H1 (cell line): Measurements from ENCODE around the gene UBAP2. TPM values are rescaled to one million over a fixed set of nuclear protein-coding genes. Genes with fewer than 3 reads are reported as not detected.

Source experiments
- CTCF ChIA-PET: fragments of 300-600 bp; sonication (Branson Sonifier 250); formaldehyde crosslinking; loops from one replicate; lab custom pipeline; 2021; ENCODE audit not compliant: partially characterized antibody; lab: Charles Lee
- POLR2A ChIA-PET: fragments of 300-600 bp; sonication (Branson Sonifier 250); formaldehyde crosslinking; loops from one replicate; lab custom pipeline; 2021; ENCODE audit warnings: inconsistent platforms; ENCODE audit not compliant: partially characterized antibody; lab: Charles Lee
- DNase-seq, 2 experiments: peaks; one replicate each; pipeline versions ENCODE4 v3.0.0 to v3.0.0-alpha.2; 2010 to 2022; ENCODE audit warnings: low spot score in 2 of 2, low read depth in 1 of 2, mixed read lengths in 1 of 2
- FAIRE-seq: peaks from 2 replicates; lab custom pipeline; 2011; peaks lifted over from hg19 to GRCh38; lab: Jason Lieb, UNC
- H2AFZ ChIP-seq: 2 replicates; pipeline ENCODE4 v1.8.1; 2012; ENCODE audit warnings: low read length, inconsistent platforms
- H2AK5ac ChIP-seq: 2 replicates; pipeline ENCODE4 v1.6.1; 2013; ENCODE audit warnings: low read depth, low read length
- H2BK120ac ChIP-seq: replicated peaks from 2 replicates; pipeline ENCODE3; 2013; ENCODE audit warnings: low read depth, low read length, inconsistent platforms
- H2BK12ac ChIP-seq: 2 replicates; pipeline ENCODE4 v1.6.1; 2013; ENCODE audit warnings: low read depth, low read length
- H2BK15ac ChIP-seq: 2 replicates; pipeline ENCODE4 v1.6.1; 2013; ENCODE audit warnings: low read length
- H2BK20ac ChIP-seq: 2 replicates; pipeline ENCODE4 v1.6.1; 2013; ENCODE audit warnings: low read length
- H2BK5ac ChIP-seq: 2 replicates; pipeline ENCODE4 v1.6.1; 2013; ENCODE audit warnings: low read depth, low read length
- H3K14ac ChIP-seq: 2 replicates; pipeline ENCODE4 v1.6.1; 2013; ENCODE audit warnings: inconsistent platforms; ENCODE audit not compliant: insufficient read length
- H3K18ac ChIP-seq: 2 replicates; pipeline ENCODE4 v1.6.1; 2013; ENCODE audit warnings: low read length; ENCODE audit errors: extremely low read depth
- H3K23ac ChIP-seq: 2 replicates; pipeline ENCODE4 v1.6.1; 2013; ENCODE audit warnings: inconsistent platforms; ENCODE audit not compliant: insufficient read length
- H3K23me2 ChIP-seq: 2 replicates; pipeline ENCODE4 v1.6.1; 2013; ENCODE audit warnings: low read depth, low read length
- H3K27ac ChIP-seq: 2 replicates; pipeline ENCODE4 v1.6.1; 2011; ENCODE audit warnings: low read depth, low read length, inconsistent platforms
- H3K27me3 ChIP-seq, 4 experiments: replicated peaks in 1 of 4; 1 replicate in 1 of 4; 2 replicates in 3 of 4; pipeline versions ENCODE4 v1.6.1 to v1.8.1; 2011 to 2013; ENCODE audit warnings: low read length in 3 of 4, mild to moderate bottlenecking in 3 of 4, inconsistent platforms in 2 of 4, mixed read lengths in 2 of 4, moderate library complexity in 1 of 4; ENCODE audit not compliant: control insufficient read depth in 3 of 4, insufficient read depth in 3 of 4; ENCODE audit errors: extremely low read depth in 1 of 4
- H3K36me3 ChIP-seq, 4 experiments: 2 replicates each; pipeline versions ENCODE4 v1.6.1 to v1.8.1; 2011 to 2013; ENCODE audit warnings: mild to moderate bottlenecking in 4 of 4, low read length in 3 of 4, moderate library complexity in 2 of 4, control low read depth in 1 of 4, inconsistent platforms in 1 of 4; ENCODE audit not compliant: insufficient read depth in 4 of 4, control insufficient read depth in 2 of 4
- H3K4ac ChIP-seq: replicated peaks from 2 replicates; pipeline ENCODE3; 2013; ENCODE audit warnings: low read length, low read depth, mixed read lengths, inconsistent platforms; ENCODE audit not compliant: insufficient read length
- H3K4me1 ChIP-seq, 4 experiments: replicated peaks in 1 of 4; 1 replicate in 1 of 4; 2 replicates in 3 of 4; pipeline versions ENCODE4 v1.6.1 to v1.8.1; 2011 to 2013; ENCODE audit warnings: low read length in 3 of 4, inconsistent platforms in 2 of 4, mixed read lengths in 1 of 4; ENCODE audit not compliant: insufficient read depth in 4 of 4, control insufficient read depth in 3 of 4
- H3K4me2 ChIP-seq, 2 experiments: 2 replicates each; pipeline versions ENCODE4 v1.6.1 to v1.8.1; 2011 to 2013; ENCODE audit warnings: low read depth in 2 of 2, low read length in 2 of 2, control low read depth in 1 of 2, inconsistent platforms in 1 of 2, mild to moderate bottlenecking in 1 of 2; ENCODE audit not compliant: insufficient read depth in 1 of 2
- H3K4me3 ChIP-seq, 4 experiments: fragments of 200-600, 300-600 bp in 1 of 4; sonication (generic), shearing (Covaris generic), sonication (Bioruptor Twin) in 1 of 4; 2 replicates each; pipeline versions ENCODE4 v1.5.1 to v1.8.1; 2011 to 2016; ENCODE audit warnings: low read length in 4 of 4, low read depth in 3 of 4, control low read depth in 2 of 4, inconsistent platforms in 2 of 4, mild to moderate bottlenecking in 2 of 4, mixed read lengths in 1 of 4, moderate library complexity in 1 of 4; ENCODE audit not compliant: insufficient read depth in 2 of 4; ENCODE audit errors: extremely low read depth in 1 of 4
- H3K56ac ChIP-seq: replicated peaks from 2 replicates; pipeline ENCODE3; 2013; ENCODE audit warnings: low read depth, mild to moderate bottlenecking, mixed read lengths, low read length, inconsistent platforms; ENCODE audit not compliant: insufficient read length
- H3K79me1 ChIP-seq: 2 replicates; pipeline ENCODE4 v1.6.1; 2013; ENCODE audit warnings: low read depth, low read length, control low read depth
- H3K79me2 ChIP-seq, 2 experiments: 2 replicates each; pipeline versions ENCODE4 v1.6.1 to v1.8.1; 2012 to 2013; ENCODE audit warnings: low read length in 2 of 2, mild to moderate bottlenecking in 2 of 2, inconsistent platforms in 1 of 2; ENCODE audit not compliant: insufficient read depth in 2 of 2, control insufficient read depth in 1 of 2
- H3K9ac ChIP-seq, 4 experiments: replicated peaks in 1 of 4; 1 replicate in 1 of 4; 2 replicates in 3 of 4; pipeline versions ENCODE4 v1.6.1 to v1.8.1; 2011 to 2013; ENCODE audit warnings: low read depth in 3 of 4, low read length in 3 of 4, control low read depth in 2 of 4, mild to moderate bottlenecking in 2 of 4, moderate library complexity in 2 of 4, inconsistent platforms in 1 of 4; ENCODE audit errors: extremely low read depth in 1 of 4
- H3K9me3 ChIP-seq, 2 experiments: 2 replicates each; pipeline versions ENCODE4 v1.6.1 to v1.8.1; 2012 to 2013; ENCODE audit warnings: mild to moderate bottlenecking in 2 of 2, moderate library complexity in 2 of 2, control low read depth in 1 of 2, inconsistent platforms in 1 of 2, low read depth in 1 of 2, low read length in 1 of 2, mixed read lengths in 1 of 2; ENCODE audit not compliant: insufficient read depth in 2 of 2
- H4K20me1 ChIP-seq, 2 experiments: replicated peaks in 1 of 2; 2 replicates each; pipeline versions ENCODE3 to v1.8.1; 2011 to 2013; ENCODE audit warnings: inconsistent platforms in 2 of 2, low read length in 2 of 2, mild to moderate bottlenecking in 1 of 2; ENCODE audit not compliant: insufficient read depth in 2 of 2, control insufficient read depth in 1 of 2
- H4K5ac ChIP-seq: 2 replicates; pipeline ENCODE4 v1.6.1; 2013; ENCODE audit warnings: low read length, low read depth, mixed read lengths, inconsistent platforms; ENCODE audit not compliant: insufficient read length
- H4K8ac ChIP-seq: 2 replicates; pipeline ENCODE4 v1.8.0; 2013; ENCODE audit warnings: mild to moderate bottlenecking, moderate library complexity, low read length, inconsistent platforms; ENCODE audit not compliant: insufficient read depth; ENCODE audit errors: extremely low read depth
- H4K91ac ChIP-seq: replicated peaks from 2 replicates; pipeline ENCODE3; 2013; ENCODE audit warnings: low read length, mixed read lengths, inconsistent platforms; ENCODE audit not compliant: insufficient read length
- BRCA1 ChIP-seq: IDR thresholded peaks from 2 replicates; pipeline ENCODE4 v1.6.1; 2012; ENCODE audit warnings: low read depth, low read length, improper control_type of control experiment
- CBX5 ChIP-seq: fragments of 300-800, 300-1000 bp; sonication (generic); IDR thresholded peaks from 2 replicates; pipeline ENCODE4 v1.7.1; 2016; ENCODE audit warnings: antibody characterized with exemption, low read length, low read depth
- FOSL1 ChIP-seq: IDR thresholded peaks from 2 replicates; pipeline ENCODE4 v1.6.1; 2011; ENCODE audit warnings: mild to moderate bottlenecking, low read depth, low read length, moderate library complexity; ENCODE audit not compliant: insufficient read depth
- POLR2A ChIP-seq, 2 experiments: IDR thresholded peaks; 1 replicate in 1 of 2; 2 replicates in 1 of 2; pipeline ENCODE4 v1.6.1; 2011; ENCODE audit warnings: low read depth in 2 of 2, low read length in 2 of 2, mild to moderate bottlenecking in 2 of 2; ENCODE audit errors: control extremely low read depth in 1 of 2
- SIX5 ChIP-seq: IDR thresholded peaks from 2 replicates; pipeline ENCODE4 v1.6.1; 2011; ENCODE audit warnings: mild to moderate bottlenecking, low read depth, low read length
- SUZ12 ChIP-seq: fragments of 200-600 bp; sonication (generic); IDR thresholded peaks from 2 replicates; pipeline ENCODE4 v1.6.1; 2012; ENCODE audit warnings: mild to moderate bottlenecking, inconsistent platforms, low read length, moderate library complexity, mixed read lengths
- TEAD4 ChIP-seq: IDR thresholded peaks from 2 replicates; pipeline ENCODE4 v1.6.1; 2012; ENCODE audit warnings: low read depth, low read length, inconsistent platforms, mixed read lengths
- ZNF274 ChIP-seq: IDR thresholded peaks from 2 replicates; pipeline ENCODE4 v1.7.0; 2012; ENCODE audit warnings: low read length, borderline replicate concordance; ENCODE audit errors: extremely low read depth
- WGBS, 2 experiments: shearing (Covaris generic) in 1 of 2; methylation state at CpG; one replicate each; pipeline versions ENCODE4 v1.1.6 to v1.1.7; 2013 to 2015; ENCODE audit warnings: low lambda C conversion rate in 2 of 2, mixed read lengths in 2 of 2, inconsistent platforms in 1 of 2, low coverage in 1 of 2, missing lambda C conversion rate in 1 of 2; ENCODE audit not compliant: insufficient replicate concordance in 2 of 2, insufficient coverage in 1 of 2, insufficient read length in 1 of 2; ENCODE audit errors: extremely low coverage in 1 of 2, missing lambda C conversion rate in 1 of 2; 5-methylcytosine and 5-hydroxymethylcytosine counted together
- polyA plus RNA-seq, 7 experiments: library from polyadenylated mRNA; depleted of rRNA in 3 of 7; stranded (reverse) in 5 of 7; unstranded in 2 of 7; fragments of >200 nt in 5 of 7; fragments of 200-250 nt in 2 of 7; gene quantifications; 1 replicate in 5 of 7; 2 replicates in 1 of 7; 4 replicates in 1 of 7; pipeline versions ENCODE4 v1.2.1 to v1.2.3, GENCODE V29; 2011 to 2013; ENCODE audit warnings: missing spikeins in 2 of 7, mixed read lengths in 2 of 7
- total RNA-seq: library from RNA; stranded (reverse); fragmentation: NEBNext Ultra II Directional; extraction: Animal tissue kit (Norgen Biotek cat#: 25700); gene quantifications from 2 replicates; pipeline ENCODE4 v1.2.1, GENCODE V29; 2021

UBAP2 gene
- total and polyA plus RNA-seq, 2 of the 8 experiments (the other 6 are each of a cell fraction or from before 2014, with no cell fraction given), result 75.0 to 81.4 TPM

DNA sequence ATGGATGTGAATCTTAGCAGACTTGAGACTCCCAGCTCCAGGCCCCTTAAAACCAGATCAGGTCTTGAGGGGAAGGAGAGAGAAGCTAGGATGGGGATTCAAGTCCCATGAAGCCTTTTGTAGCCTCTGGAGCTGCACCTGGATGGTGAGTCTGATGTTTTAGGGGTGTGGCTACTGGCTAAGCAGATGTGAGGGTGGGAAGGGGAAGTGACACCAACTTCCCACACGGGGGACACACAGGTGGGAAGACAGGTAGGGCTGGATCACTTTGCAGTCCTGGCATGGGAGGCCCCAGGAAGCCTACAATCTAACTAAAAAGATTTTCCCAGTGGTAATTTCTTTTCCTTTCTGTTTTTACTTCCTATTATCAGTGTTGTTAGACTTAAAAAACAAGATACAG lies 38.7 kb upstream of the UBAP2 start:
- ChIA-PET POLR2A (no interaction called here), CTCF (interaction anchor here (0.7 to 1.6 kb wide), 4 partner anchors 11 to 349 kb away, joined by 3 to 6 read pairs (median 4); no protein-coding TSS in a partner anchor)
- H3K56ac ChIP-seq, result no peak overlapping the region
- no peak overlapping the region for H4K91ac ChIP-seq
- no peak overlapping the region for H4K8ac ChIP-seq
- H3K9me3 ChIP-seq, result no peaks in the 10 kb centered on the region
- WGBS, 2 experiments, result 78% methylated on average over 1 of the region's 1 CpG; no CpG with 5 or more reads in 1 of the 2 experiments
- no peak overlapping the region for H3K27ac ChIP-seq
- H2BK120ac ChIP-seq, result no peak overlapping the region
- H2AFZ ChIP-seq, result no peak overlapping the region
- no peaks in the 10 kb centered on the region for H3K23me2 ChIP-seq
- H2BK5ac ChIP-seq, result no peak overlapping the region
- H3K4me2 ChIP-seq, result no peak overlapping the region
- H2BK15ac ChIP-seq, result no peak overlapping the region
- no peaks in the 10 kb centered on the region for H3K79me2 ChIP-seq
- no peak overlapping the region for H3K18ac ChIP-seq
- H4K5ac ChIP-seq, result no peak overlapping the region
- DNase-seq (no peak), FAIRE-seq (no peak)
- no peak overlapping the region for H3K4ac ChIP-seq
- H4K20me1 ChIP-seq, result peaks cover 2 to 3% of the 10 kb centered on the region in 2 experiments
- no peak overlapping the region for H2BK20ac ChIP-seq
- no peak overlapping the region for H2BK12ac ChIP-seq
- no peaks in the 10 kb centered on the region for H3K27me3 ChIP-seq
- H3K4me1 ChIP-seq, result no peaks in the 10 kb centered on the region
- H3K14ac ChIP-seq, result no peak overlapping the region
- H2AK5ac ChIP-seq, result no peak overlapping the region
- H3K23ac ChIP-seq, result no peak overlapping the region
- H3K36me3 ChIP-seq, result peaks cover 17 to 49% (median 35%) of the 10 kb centered on the region in 4 experiments
- peaks cover 2% of the 10 kb centered on the region; the same call in 1 of the 2 replicates for H3K79me1 ChIP-seq
- no peak overlapping the region for H3K4me3 ChIP-seq
- no peak overlapping the region for H3K9ac ChIP-seq
- TF ChIP-seq FOSL1 (no peak), ZNF274 (no peak), TEAD4 (no peak), SIX5 (no peak), CBX5 (no peak), BRCA1 (no peak), POLR2A (IDR thresholded peaks at IDR 0.05; ENCODE audit: control extremely low read depth in 1 of 2, low read depth in 2 of 2, low read length in 2 of 2) (no peak), SUZ12 (no peak)
